GM18868 (cell line): ENCODE measurements around the gene FMNL2.
A peak's percentile ranks its signal among the peaks of the same experiment; 100 is the strongest.
"Not testable (repeated sequence)": the region's sequence is repeated elsewhere in the genome, so short reads cannot be mapped to it uniquely, and the experiment has no call there.

Source experiments
- ATAC-seq: cut with Tn5 transposase; IDR thresholded peaks from one replicate; pipeline ENCODE4 v1.9.1; 2021; ENCODE audit warnings: mild to moderate bottlenecking, moderate library complexity; ENCODE audit not compliant: unreplicated experiment

Gene FMNL2

DNA sequence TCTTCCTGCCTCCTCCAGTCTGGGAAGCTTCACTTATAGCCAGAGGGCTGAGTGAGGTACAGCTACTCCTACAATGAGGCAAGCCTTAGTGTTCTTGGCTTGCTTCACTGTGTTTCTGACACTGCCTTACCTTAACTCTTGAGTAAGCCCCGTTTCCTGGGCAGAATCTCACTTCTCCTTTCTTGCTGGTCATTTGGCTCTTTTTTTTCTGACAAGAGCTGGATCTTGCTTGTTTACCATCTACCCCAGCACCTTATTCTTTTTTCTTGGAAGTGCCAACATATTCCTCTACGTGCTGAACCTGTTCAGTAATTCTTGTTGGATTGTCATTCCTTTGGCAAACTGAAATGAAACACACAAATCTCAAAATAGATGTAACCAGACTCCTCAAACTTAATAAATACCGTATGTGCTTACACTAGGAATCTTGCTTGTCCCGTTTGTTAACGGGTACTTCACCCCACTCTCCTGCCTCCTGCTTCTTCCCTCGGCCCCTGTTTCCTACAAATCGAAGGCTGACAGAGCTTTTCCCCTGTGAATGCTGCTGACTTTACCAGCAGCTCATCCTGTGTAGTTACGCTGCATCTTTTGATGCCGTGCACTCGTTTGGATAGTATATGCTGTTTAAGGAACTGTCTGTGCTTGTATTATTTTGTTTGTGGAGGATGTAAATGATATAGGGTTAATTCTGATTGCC is 132.2 kb downstream of the FMNL2 start:
- peak; percentile 90 for ATAC-seq

DNA sequence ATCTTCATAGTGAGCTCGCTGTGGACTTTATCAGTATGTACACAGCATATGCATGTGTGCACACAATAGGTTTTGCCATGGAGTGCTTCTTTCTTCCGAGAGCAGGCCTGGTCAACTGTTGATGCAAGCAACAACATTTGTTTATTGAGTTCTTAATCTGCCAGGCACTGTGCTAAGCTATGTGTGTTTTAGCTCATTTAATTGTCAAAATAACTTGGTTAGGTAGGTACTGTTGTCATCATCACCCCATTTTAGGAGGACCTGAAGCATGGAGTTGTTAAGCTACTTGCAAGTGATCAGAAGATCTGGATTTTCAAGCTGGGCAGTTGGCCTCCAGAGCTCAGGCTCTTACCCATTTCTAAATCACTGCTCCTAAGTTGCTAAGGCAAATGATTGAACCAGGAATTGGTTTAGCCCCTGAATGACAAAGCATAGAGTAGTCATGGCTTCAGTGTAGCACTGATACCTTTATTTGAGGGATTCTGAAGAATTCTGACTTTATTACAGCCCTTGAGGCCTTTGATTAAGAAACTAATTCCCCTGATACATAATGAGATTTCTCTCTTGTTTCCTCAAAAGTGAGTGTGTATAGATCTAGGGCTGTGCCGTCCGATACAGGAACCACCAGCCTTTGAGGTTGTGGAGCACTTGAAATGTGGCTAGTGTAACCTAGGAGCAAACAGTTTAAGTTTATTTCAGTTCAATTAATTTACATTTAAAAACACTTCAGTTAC is 132.9 kb downstream of the FMNL2 start:
- no peak for ATAC-seq

DNA sequence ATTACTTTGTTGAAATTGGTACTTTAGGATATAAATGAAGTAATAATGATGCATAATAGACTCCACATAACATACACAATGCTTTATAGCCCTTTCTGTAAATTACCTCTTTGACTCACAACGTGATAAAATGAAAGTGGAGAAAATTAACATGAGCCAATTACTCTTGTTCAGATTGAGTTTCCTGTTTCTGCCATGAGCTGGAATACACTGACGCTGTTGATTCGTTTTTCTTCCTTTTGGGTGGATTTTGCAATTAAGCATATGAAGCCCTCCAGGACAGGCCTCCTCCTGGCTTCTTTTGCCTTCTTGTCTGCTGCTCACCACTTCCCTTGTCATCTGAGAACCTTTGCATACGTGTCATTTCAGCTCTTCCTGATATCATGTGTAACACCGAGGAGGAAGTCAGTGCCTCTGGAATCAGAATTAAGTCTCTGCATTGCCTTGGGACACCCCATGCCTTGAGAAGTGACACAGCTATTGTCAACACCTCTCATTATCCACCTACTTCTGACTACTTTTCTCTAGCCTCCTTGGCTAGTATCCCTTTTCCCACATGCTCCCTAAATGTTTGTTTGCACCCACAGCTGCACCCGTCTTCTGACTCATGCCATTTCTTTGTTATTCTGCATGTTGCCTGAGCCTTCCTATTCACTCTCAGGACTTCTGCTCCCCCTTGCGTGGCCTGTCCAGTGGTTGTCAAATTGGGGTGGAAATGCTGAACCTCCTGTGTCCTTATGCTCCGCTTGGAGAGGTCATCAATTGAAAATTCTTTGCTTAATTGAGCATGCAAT is 134.1 kb downstream of the FMNL2 start:
- ATAC-seq, result no peak

DNA sequence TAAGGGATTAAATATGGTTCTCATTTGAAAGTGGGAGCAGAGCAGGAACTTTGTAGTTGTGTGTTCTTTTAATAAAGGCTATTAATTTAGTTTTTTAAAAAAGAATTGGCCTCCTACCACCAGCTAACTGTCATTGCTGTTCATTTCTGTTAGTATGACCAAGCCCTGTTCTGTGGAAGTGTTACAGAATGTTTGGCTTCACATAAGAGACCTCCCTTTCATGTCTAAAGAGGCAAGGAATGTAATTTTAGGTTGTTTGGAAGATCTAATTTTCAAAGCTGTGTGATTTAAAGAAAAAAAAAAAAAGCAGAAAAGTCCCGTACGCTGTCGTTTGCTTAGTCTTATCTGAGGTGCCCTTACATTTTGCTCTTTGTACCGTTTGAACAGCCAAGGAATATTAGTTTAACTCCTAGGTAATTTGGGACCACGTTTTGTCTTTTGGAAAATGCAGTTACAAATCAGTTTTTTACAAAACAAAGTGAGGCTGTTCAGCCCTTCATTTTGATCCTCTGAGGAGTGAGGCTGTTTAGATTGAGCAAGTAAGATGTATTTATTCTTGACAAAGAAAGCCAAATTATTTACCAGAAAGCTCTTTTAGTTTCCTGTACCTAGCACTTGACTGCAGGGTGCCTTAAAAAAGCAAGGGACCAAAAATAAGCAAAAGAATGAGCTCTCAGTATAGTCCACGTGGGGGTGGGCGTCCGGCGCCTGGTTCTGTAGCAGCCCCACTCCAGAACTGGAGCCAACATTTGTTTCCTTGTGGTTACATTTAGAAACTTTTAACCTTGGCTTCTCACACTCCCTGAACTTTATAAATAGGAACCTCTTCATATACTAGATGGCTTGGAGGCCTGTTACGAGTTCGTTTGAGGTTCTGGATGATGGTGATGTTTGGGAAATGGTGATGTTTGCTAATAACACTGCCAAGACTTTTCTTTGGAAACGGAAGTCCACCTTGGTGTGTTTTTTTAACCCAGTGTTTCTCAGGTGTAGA is 136.2 kb downstream of the FMNL2 start:
- no peak for ATAC-seq

DNA sequence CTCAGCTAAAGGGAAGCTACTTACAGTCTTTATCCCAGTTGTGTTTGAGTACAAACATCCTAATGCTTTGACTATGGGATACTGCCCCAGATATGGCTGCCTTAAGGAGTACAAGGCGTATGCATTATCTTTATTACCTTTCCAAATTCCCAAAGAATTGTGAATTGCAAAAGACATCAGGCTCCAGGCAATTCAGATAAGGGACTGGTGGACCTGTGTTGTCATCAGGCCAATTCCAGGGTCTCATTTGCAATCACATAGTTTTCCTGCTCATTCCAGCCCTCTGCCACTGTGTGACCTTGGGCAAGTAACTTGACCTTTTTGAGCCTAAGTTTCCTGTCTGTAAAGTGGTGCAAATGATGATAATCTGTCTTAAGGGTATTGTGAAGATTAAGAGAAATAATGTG is 137.5 kb downstream of the FMNL2 start:
- no peak for ATAC-seq

DNA sequence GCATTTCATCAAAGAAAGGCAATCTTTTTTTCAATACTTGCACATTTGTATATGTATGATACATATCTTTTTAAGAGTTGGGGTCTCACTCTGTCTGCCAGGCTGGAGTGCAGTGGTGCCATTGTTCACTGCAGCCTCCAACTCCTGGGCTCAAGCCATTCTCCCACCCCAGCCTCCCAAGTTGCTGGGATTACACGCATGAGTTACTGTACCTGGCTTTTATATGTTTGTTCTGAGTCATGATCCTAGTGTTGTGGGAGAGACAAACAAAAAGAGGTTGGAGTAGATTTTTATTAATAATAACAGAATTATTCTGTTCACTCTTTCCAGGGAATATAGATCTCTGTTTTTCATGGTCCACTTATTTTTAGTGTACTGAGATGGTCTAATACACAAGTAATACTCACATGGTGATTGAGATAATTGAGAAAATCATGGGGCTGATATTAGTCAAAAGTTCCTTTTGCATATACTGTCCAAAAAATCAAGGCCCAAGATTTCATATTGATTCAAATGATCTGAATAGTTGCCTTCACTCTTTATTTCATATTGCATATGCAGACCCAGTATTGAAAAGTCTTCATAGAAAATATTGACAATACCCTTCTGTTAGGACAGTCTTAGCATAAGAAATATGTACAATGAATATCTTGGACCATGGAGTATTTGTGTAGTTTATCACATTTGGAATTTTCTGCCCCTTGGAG is 138.3 kb downstream of the FMNL2 start:
- no peak for ATAC-seq

DNA sequence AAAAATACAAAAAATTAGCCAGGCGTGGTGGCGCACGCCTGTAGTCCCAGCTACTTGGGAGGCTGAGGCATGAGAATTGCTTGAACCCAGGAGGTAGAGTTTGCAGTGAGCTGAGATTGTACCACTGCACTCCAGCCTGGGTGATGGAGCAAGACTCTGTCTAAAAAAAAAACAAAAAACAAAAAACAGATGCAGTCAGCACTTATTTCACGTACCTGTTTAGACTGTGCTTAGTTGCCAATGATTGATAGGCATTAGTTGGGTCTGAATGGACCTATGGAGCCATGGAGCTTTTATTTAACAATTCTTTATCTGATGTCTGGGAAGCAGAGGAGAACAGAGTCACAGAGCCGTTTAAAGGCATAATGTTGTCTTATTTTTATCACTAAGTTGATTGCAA is 139.5 kb downstream of the FMNL2 start:
- ATAC-seq, result not testable (repeated sequence)

DNA sequence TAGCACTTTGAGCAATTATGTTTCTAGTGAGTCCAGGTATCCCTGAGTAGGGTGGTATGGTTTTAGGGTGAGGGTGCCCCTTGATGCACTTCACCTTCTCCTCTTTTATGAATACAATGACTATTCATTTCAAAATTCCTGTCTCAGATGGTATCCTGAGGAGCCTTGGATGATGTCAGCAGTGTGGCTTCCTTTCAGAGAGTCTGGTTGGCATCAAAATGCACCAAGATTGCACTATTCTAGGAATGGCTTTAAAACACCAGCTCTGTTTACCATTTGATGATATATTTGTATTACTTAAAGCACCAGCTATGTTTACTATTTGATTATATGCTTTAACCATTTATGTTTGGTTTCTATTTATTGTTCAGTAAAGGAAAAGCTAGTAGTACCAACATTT is 141.0 kb downstream of the FMNL2 start:
- ATAC-seq, result no peak

DNA sequence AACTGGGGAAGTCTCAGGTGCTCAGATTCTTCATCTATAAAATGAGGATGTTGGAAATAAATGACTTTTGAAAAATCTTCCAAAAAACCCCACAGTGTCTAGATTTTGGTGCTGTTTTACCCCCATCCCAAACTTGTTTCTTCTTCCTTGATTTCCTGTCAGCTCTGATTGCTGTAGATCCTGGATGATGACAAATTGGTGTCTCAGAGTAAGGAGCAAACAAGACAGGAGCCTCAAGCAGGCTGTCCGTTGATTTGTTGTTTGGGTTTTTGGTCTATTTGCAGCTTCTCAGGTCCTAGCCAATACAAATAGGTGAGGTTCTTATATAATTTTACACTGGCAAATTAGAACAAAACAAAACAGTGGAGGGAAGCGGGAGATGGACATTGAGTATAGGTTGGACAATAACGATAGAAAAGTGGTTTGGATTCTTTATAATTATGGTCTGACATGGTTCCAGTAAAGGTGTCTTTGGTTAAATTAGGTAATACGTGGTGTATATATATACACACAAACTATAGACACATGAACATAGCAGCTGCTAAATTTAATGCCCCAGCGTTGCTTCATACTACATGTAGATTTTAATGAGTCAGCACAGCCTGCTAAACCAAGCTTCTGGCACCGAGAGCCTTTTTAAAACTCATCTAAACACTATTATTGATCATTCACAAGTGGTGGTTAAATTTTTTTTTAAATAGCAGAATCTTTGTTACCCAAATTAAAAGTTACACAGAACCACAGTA is 142.5 kb downstream of the FMNL2 start:
- no peak for ATAC-seq

DNA sequence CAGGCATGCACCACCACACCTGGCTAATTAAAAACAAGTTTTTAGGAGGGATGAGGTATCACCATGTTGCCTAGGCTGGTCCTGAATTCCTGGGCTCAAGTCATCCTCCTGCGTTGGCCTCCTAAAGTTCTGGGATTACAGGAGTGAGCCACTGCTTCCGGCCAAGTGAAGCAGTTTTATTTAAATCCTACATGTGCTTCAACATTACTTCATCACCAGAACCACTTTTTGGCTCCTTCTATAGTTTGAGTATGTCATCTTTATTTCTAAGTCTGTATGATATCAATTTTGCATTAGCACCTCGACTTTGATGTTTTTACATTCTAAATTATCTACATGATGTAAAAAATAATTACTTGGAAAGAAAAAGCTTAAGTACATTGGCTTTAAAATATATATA is 144.3 kb downstream of the FMNL2 start:
- ATAC-seq, result no peak

DNA sequence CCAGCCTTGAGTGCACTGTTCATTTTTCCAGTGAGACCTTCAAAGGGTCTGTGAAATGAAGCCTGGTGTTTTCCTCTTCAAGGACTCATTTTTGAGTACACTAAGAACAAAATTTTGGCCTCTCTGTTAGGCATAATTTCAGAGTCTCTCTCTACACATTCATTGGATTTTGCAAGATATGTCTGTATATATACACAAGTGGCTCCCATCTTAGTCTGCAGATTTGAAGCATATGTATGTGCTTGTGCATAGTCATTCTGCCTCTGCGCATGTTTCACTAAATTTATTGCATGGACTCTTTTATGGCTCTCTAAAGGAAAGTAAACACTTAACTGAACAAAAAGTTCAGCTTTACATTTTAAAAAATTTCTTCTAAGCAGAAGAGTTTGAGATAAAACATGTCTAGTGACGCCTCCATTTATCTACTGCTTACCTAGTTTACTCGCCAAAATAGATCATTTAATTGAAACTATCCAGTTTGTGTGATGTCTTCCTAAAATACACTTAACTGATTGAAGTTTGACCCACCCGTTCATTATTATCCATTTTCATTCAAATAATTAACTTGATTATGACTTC is 145.9 kb downstream of the FMNL2 start:
- ATAC-seq, result no peak

DNA sequence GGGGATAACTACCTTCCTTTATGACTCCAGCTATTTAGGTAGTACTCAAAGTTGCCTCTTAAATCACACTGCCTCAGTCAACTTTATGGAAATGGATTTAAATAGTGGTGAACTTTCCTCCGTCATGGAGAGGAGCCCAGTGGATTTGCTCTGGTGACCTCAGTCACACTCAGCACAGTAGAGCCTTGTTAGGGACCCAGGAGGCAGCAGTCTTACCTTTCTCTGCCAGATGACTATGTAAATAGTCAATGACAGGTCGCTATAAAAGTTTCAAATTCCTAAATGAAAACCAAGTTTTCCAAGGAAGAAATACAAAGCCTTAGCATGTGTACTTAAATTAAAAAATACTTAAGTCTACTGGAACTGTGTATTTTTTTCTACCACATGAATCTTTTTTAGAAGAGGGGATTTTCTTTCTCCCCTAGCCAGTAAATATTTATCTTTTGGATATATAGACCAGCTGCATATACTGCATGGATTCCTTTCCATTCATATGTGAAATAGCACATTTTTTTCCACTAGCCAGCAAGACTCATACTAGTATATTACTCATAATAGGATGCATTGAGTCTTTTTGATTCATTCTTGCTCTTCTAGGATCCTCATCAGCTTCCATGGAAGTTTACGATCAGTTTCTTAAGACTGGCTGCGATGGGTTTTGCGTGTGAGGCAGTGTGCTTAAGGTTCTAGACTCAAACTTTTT is 147.1 kb downstream of the FMNL2 start:
- ATAC-seq, result no peak

DNA sequence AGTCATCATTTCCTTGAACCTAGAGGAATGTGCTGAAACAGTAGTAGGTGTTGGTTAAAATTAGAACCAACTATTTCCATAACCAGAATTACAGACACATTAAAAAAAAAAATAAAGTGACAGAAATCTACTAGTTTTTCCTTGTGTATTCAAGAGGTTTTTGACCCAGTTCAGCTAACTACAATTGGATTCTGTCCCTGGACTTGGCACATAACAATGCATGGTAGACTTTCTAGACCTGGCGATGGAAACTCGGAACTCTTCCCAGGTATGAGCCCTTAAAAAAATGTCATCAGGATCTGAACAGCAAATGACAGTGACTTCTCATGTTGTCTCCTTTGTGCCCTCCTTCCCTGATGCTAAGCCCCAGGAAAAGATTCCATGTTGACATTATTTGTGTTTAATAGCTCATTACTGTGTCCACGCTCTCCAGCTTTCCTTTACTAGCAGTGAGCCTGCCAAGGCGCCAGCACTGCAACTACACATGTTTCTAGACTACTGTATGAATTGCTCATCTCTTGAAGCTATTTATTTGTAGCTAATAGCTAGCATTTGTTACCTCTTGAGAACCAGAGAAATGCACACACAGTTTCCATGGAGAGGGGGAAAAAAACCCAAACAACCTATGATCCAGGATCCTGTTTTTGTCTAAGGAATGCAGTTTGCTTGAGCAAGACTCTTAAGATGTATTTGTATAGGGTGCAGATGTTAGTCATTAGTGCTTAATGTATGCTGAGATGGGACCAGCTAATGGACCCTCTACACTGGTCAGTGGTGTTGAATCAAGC is 148.5 kb downstream of the FMNL2 start:
- ATAC-seq, result no peak

DNA sequence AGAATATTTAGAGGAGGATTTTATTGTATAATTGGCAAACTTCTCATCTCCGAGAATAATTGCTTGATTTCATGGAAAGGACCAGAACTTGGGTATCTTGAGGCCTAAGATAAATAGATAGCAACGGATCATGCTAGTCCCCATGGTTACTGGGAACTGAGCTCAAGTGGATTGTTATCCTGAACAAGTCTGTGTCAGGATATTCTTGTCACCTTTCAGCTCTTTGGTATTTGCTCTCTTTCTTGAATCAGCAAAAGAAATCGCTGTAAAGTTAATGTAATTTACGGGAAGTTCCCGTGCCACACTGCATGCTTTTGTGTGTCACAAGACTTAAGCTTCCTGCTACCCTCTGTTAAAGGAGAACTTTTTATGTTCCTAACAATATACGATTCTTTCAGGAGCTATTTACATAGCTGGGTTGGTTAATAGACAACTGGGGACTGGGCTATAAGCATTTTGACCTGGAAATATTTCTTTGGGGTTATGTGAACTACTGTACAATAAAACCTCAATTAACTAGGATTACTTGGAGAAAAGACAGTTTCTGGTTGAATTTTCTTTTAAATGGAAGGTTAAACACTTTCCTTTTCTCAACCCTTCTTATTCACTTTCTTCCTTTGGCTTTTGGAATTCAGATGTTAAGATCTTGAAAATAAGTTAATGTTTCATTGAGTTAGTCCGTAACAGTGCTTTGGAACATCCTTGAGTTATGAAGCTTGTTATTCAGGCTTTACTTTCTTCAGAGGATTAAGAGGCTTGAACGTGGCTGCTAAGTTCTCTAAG is 151.2 kb downstream of the FMNL2 start:
- no peak for ATAC-seq

DNA sequence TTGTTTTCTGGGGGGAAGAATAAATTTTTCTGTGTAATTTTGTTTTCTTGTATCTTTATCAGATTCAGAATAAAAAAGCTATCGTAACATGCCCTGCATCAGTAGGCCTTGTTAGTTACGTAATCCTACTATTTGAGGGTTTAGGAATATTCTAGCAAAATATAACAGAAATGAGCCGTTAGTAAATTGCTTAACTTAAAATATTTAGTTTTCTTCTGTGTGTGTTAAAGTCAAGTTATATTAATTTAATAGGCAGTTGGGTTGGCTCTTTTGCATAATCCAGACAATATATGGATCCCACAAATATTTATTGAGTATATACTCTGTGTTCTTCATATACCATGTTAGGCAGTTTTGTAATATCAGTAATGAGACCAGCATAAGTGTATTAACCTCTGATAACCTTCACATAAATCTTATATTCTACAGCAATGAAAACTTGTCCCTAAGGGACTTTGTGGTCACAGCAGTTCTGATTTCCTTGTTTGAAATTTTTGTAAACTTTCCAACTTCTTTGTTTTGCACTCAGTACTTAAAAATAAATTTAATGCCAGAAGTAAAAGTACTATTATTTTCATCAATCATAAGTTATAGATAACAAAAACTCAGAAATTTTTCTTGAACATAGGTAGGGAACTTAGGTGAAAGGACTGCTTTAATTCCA is 151.9 kb downstream of the FMNL2 start:
- ATAC-seq, result no peak

DNA sequence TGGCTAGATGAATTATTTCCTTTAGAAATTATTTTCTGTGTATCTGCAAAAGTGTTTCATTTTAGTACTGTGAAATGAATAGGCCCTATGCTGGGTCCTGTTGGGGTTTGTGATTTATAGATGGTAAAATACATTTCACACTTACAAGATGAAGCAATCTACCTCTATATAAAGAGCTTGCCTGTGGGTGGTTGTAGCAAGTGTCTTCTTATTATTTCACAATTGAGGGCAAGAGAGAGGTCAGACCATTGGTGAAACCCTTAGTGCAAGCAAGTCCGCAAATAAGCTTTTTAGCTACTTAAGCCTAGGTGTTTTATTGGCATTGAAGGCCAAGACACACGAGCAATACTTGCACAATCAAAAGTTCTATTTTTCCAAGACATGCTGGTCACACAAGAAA is 153.1 kb downstream of the FMNL2 start:
- ATAC-seq, result no peak
